Heart left ventricle (tissue), 13 donors: ENCODE results near the gene CENPL.

Experiments used
- POLR2A ChIP-seq, 2 donors: fragments of 450-650 bp; IDR thresholded peaks; one replicate each; pipeline ENCODE4 v1.6.1; 2017; ENCODE audit warnings: antibody characterized with exemption in 2 of 2, mild to moderate bottlenecking in 2 of 2, moderate library complexity in 2 of 2
- TF ChIP-seq, protein P1 (sequence below), 12 donors: fragments of 200-600 bp; sonication (generic) in 4 of 12; IDR thresholded peaks; one replicate each; pipeline versions ENCODE4 v1.5.0 to v1.8.0; 2018 to 2022; ENCODE audit warnings: antibody characterized with exemption in 12 of 12, mild to moderate bottlenecking in 5 of 12
- donor health status: ischemic (EF 13 %, LVEDD 7.1; RV severe dilation, severe dysfunction).
- donor health status: DM: no; HTN: yes; CAD: no.
- donor health status: DM: no; HTN: no; CAD: no.
- donor health status: ischemic (EF 25% LVEDD 6.9; RV normal size, moderate dysfunction).
- donor health status: ischemic (EF 25% LVEDD 5.7; RV mildly dilated, moderate dysfunction).
- donor health status: ischemic (EF 35%, LVEDD 5.7; RV mildly dilated, moderate dysfunction).
- donor health status: nonischemic (EF 11% LVEDD 7.7; RV severe dilation, severe dysfunction).
- donor health status: DM: yes; HTN: yes; CAD: no.
- donor health status: PGD.
- donor health status: ischemic (EF 29% LVEDD 5.4; RV normal size, mild dysfunction).
- donor health status: nonischemic (EF 23%, LVEDD 6.1; RV moderate dilation, normal function).

DNA sequence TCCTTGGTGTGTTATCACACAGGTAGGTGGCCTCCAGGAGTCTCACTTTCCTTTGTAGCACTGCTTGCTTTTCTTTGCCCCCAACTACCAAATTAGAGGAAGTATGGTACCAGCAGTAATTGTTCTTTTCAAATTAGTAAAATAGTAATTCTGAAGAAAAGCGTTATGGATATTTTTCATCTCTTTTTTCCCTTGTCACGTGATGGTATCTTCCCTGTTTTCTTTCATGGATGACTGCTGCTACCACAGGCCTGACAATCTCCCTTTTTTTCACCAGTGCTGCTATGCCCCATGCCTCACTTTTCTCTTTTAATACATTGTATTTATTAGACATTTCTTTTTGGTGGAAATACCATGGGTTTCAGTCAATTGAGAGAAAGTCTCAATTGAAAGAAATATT, 46.8 kb upstream of the CENPL start:
- TF ChIP-seq, protein P1, sequence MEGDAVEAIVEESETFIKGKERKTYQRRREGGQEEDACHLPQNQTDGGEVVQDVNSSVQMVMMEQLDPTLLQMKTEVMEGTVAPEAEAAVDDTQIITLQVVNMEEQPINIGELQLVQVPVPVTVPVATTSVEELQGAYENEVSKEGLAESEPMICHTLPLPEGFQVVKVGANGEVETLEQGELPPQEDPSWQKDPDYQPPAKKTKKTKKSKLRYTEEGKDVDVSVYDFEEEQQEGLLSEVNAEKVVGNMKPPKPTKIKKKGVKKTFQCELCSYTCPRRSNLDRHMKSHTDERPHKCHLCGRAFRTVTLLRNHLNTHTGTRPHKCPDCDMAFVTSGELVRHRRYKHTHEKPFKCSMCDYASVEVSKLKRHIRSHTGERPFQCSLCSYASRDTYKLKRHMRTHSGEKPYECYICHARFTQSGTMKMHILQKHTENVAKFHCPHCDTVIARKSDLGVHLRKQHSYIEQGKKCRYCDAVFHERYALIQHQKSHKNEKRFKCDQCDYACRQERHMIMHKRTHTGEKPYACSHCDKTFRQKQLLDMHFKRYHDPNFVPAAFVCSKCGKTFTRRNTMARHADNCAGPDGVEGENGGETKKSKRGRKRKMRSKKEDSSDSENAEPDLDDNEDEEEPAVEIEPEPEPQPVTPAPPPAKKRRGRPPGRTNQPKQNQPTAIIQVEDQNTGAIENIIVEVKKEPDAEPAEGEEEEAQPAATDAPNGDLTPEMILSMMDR (IDR thresholded peaks at IDR 0.05), result no peak
- no peak for TF ChIP-seq POLR2A (IDR thresholded peaks at IDR 0.05)
